GM21423 (cell line): ENCODE results near the gene WDR38.

ENCODE experiments used
- ATAC-seq: cut with Tn5 transposase; IDR thresholded peaks from one replicate; pipeline ENCODE4 v1.9.1; 2021; ENCODE audit warnings: mild to moderate bottlenecking, moderate library complexity; ENCODE audit not compliant: unreplicated experiment

WDR38 gene

GRCh38 chr9:124852829-124853531 lies at the start of gene WDR38:
Gene WDR38, plus strand, starts transcription at chr9:124853460. Its CDS starts 72 bp downstream, at chr9:124853532.
- peak; percentile 67 for ATAC-seq

GRCh38 chr9:124803911-124804310 lies 49.3 kb upstream of the WDR38 start:
- no peak for ATAC-seq

GRCh38 chr9:124805186-124805585 lies 48.1 kb upstream of the WDR38 start:
- no peak for ATAC-seq

GRCh38 chr9:124808246-124808956 lies 44.9 kb upstream of the WDR38 start:
- no peak for ATAC-seq

GRCh38 chr9:124809211-124809610 lies 44.0 kb upstream of the WDR38 start:
- ATAC-seq, result no peak

- no peak for ATAC-seq
These were observed 43.3 kb upstream of the WDR38 start for GRCh38 chr9:124809741-124810500.

- no peak for ATAC-seq
These were observed 42.5 kb upstream of the WDR38 start for GRCh38 chr9:124810663-124811355.

- ATAC-seq, result no peak
These were observed 40.8 kb upstream of the WDR38 start for GRCh38 chr9:124812441-124812876.

GRCh38 chr9:124813041-124813440 lies 40.2 kb upstream of the WDR38 start:
- no peak for ATAC-seq

- no peak for ATAC-seq
These were observed 39.6 kb upstream of the WDR38 start for GRCh38 chr9:124813501-124814163.

GRCh38 chr9:124814164-124814535 lies 39.1 kb upstream of the WDR38 start:
- ATAC-seq, result no peak

GRCh38 chr9:124815601-124816000 lies 37.7 kb upstream of the WDR38 start:
- no peak for ATAC-seq

GRCh38 chr9:124818431-124819281 lies 34.6 kb upstream of the WDR38 start:
- ATAC-seq, result no peak

GRCh38 chr9:124820698-124821623 lies 32.3 kb upstream of the WDR38 start:
- no peak for ATAC-seq

- no peak for ATAC-seq
These were observed 24.5 kb upstream of the WDR38 start for GRCh38 chr9:124828489-124829333.

- no peak for ATAC-seq
These were observed 24.0 kb upstream of the WDR38 start for GRCh38 chr9:124829334-124829669.

- ATAC-seq, result no peak
These were observed 22.7 kb upstream of the WDR38 start for GRCh38 chr9:124830593-124830992.
